Esophagus muscularis mucosa (tissue), 4 donors: ENCODE measurements around the gene SLC13A2. TPM values are rescaled to one million over a fixed set of nuclear protein-coding genes. Genes with fewer than 3 reads are reported as not detected.

Experiments used
- DNase-seq: peaks from one replicate; pipeline ENCODE4 v3.0.0-alpha.2; 2017; ENCODE audit errors: extremely low spot score
- H3K27ac ChIP-seq, 4 donors: fragments of 200-600 bp; sonication (generic); replicated peaks in 1 of 4; 1 replicate in 3 of 4; 2 replicates in 1 of 4; pipeline ENCODE4 v1.5.1; 2016 to 2019; ENCODE audit warnings: mild to moderate bottlenecking in 1 of 4
- H3K27me3 ChIP-seq, 4 donors: fragments of 200-600 bp; sonication (generic); one replicate each; pipeline versions ENCODE4 v1.5.1 to v1.6.0; 2016 to 2019
- H3K36me3 ChIP-seq, 4 donors: fragments of 200-600 bp; sonication (generic); one replicate each; pipeline ENCODE4 v1.5.1; 2016 to 2019
- H3K4me1 ChIP-seq, 4 donors: fragments of 200-600 bp; sonication (generic); one replicate each; pipeline ENCODE4 v1.5.1; 2016 to 2019
- H3K4me3 ChIP-seq, 4 donors: fragments of 200-600 bp; sonication (generic); 1 replicate in 2 of 4; 2 replicates in 2 of 4; pipeline ENCODE4 v1.5.1; 2016 to 2019; ENCODE audit warnings: mild to moderate bottlenecking in 4 of 4, moderate library complexity in 1 of 4
- H3K9me3 ChIP-seq, 4 donors: fragments of 200-600 bp; sonication (generic); 1 replicate in 3 of 4; 2 replicates in 1 of 4; pipeline ENCODE4 v1.5.1; 2016 to 2019
- CTCF ChIP-seq, 3 experiments: fragments of 200-600 bp in 2 of 3; fragments of 450-650 bp in 1 of 3; sonication (generic) in 2 of 3; IDR thresholded peaks; one replicate each; pipeline ENCODE4 v1.5.1; 2017 to 2019; ENCODE audit warnings: antibody characterized with exemption in 3 of 3, mild to moderate bottlenecking in 2 of 3, moderate library complexity in 1 of 3
- EP300 ChIP-seq: sonication (generic); formaldehyde crosslinking; IDR thresholded peaks from one replicate; pipeline ENCODE4 v1.6.1; 2017; ENCODE audit warnings: antibody characterized with exemption
- POLR2A ChIP-seq: fragments of 450-650 bp; IDR thresholded peaks from one replicate; pipeline ENCODE4 v1.6.1; 2017; ENCODE audit warnings: antibody characterized with exemption, moderate library complexity, mild to moderate bottlenecking, low read depth
- POLR2AphosphoS5 ChIP-seq, 2 donors: sonication (generic); formaldehyde crosslinking; IDR thresholded peaks; one replicate each; pipeline ENCODE4 v1.6.1; 2017; ENCODE audit warnings: antibody characterized with exemption in 2 of 2
- WGBS: methylation state at CpG from one replicate; pipeline ENCODE4 v1.1.5; 2018; 5-methylcytosine and 5-hydroxymethylcytosine counted together
- intact Hi-C: fragments of 100-400 bp; cut with DNase I; formaldehyde crosslinking; loops from one replicate; pipeline ENCODE4 v1.15.1; 2023
- total RNA-seq, 4 donors: library from RNA; depleted of rRNA; stranded (reverse); fragments of >200 nt; gene quantifications; one replicate each; pipeline versions ENCODE4 v1.1.0 to v1.2.1, GENCODE V29; 2016

SLC13A2 gene
- total RNA-seq, 4 donors from 2014 or later: not detected

- no peak overlapping the region for H3K4me3 ChIP-seq
- H3K9me3 ChIP-seq: no peaks in the 10 kb centered on the region
- no peaks in the 10 kb centered on the region for H3K36me3 ChIP-seq
- H3K27me3 ChIP-seq: peaks cover 0 to 32% (median under 1%) of the 10 kb centered on the region in 4 donors
- TF ChIP-seq EP300 (no peak), CTCF (IDR thresholded peaks at IDR 0.05) (no peak), POLR2AphosphoS5 (IDR thresholded peaks at IDR 0.05) (no peak), POLR2A (no peak)
- no peak overlapping the region for H3K27ac ChIP-seq
- DNase-seq: no peak
- no peaks in the 10 kb centered on the region for H3K4me1 ChIP-seq
- intact Hi-C loops: no loop called here
- WGBS: 64% methylated on average over 2 of the region's 3 CpGs
These were observed 2.5 kb upstream of the SLC13A2 start for GRCh38 chr17:28470914-28471366.

- no peaks in the 10 kb centered on the region for H3K4me1 ChIP-seq
- no peaks in the 10 kb centered on the region for H3K36me3 ChIP-seq
- intact Hi-C loops: no loop called here
- 72% methylated on average over 13 of the region's 15 CpGs for WGBS
- no peak overlapping the region for H3K4me3 ChIP-seq
- no peak overlapping the region for H3K27ac ChIP-seq
- TF ChIP-seq POLR2AphosphoS5 (IDR thresholded peaks at IDR 0.05) (no peak), EP300 (no peak), CTCF (IDR thresholded peaks at IDR 0.05) (no peak), POLR2A (no peak)
- DNase-seq: no peak
- H3K27me3 ChIP-seq: peaks cover 0 to 28% (median 0%) of the 10 kb centered on the region in 4 donors
- H3K9me3 ChIP-seq: no peaks in the 10 kb centered on the region
These were observed 1.7 kb upstream of the SLC13A2 start for GRCh38 chr17:28471531-28472342.

- Histone ChIP-seq H3K27ac (no peak overlapping the region), H3K9me3 (no peaks in the 10 kb centered on the region), H3K4me1 (no peaks in the 10 kb centered on the region), H3K27me3 (peaks cover 0 to 19% (median 0%) of the 10 kb centered on the region in 4 donors), H3K36me3 (no peaks in the 10 kb centered on the region), H3K4me3 (no peak overlapping the region)
- no peak for TF ChIP-seq POLR2AphosphoS5 (IDR thresholded peaks at IDR 0.05)
- TF ChIP-seq EP300: no peak
- no peak for TF ChIP-seq POLR2A
- TF ChIP-seq CTCF (IDR thresholded peaks at IDR 0.05): no peak
- intact Hi-C loops: no loop called here
- WGBS: 88% methylated on average over 7 of the region's 7 CpGs
- no peak for DNase-seq
These were observed 460 bp upstream of the SLC13A2 start for GRCh38 chr17:28472871-28473497.

GRCh38 chr17:28474111-28474531, 677 bp downstream of the SLC13A2 start:
- no peak overlapping the region for H3K27ac ChIP-seq
- DNase-seq: no peak
- no peaks in the 10 kb centered on the region for H3K4me1 ChIP-seq
- TF ChIP-seq POLR2AphosphoS5 (IDR thresholded peaks at IDR 0.05) (no peak), EP300 (no peak), CTCF (IDR thresholded peaks at IDR 0.05) (no peak), POLR2A (no peak)
- WGBS: 78% methylated on average over 7 of the region's 7 CpGs
- H3K9me3 ChIP-seq: no peaks in the 10 kb centered on the region
- H3K27me3 ChIP-seq: peaks cover 0 to 16% (median 0%) of the 10 kb centered on the region in 4 donors
- no peak overlapping the region for H3K4me3 ChIP-seq
- intact Hi-C loops: no loop called here
- no peaks in the 10 kb centered on the region for H3K36me3 ChIP-seq
